GM12872 (cell line): ENCODE results near the gene IRAK1BP1.

Source experiments
- CTCF ChIP-seq: IDR thresholded peaks from 3 replicates; pipeline ENCODE4 v1.5.1; 2011; ENCODE audit warnings: low read depth, mild to moderate bottlenecking, low read length, moderate library complexity; ENCODE audit not compliant: insufficient read depth

The IRAK1BP1 gene

GRCh38 chr6:78836598-78836997, 30.8 kb upstream of the IRAK1BP1 start:
- TF ChIP-seq CTCF = no peak

- TF ChIP-seq CTCF = no peak
These were observed 26.2 kb upstream of the IRAK1BP1 start for GRCh38 chr6:78841111-78841510.

- no peak for TF ChIP-seq CTCF
These were observed 24.4 kb upstream of the IRAK1BP1 start for GRCh38 chr6:78842953-78843352.

- TF ChIP-seq CTCF = no peak
These were observed 22.5 kb upstream of the IRAK1BP1 start for GRCh38 chr6:78844899-78845298.

- no peak for TF ChIP-seq CTCF
These were observed 21.8 kb upstream of the IRAK1BP1 start for GRCh38 chr6:78845567-78845966.

- no peak for TF ChIP-seq CTCF
These were observed 16.7 kb upstream of the IRAK1BP1 start for GRCh38 chr6:78850621-78851020.

- TF ChIP-seq CTCF = no peak
These were observed 16.2 kb upstream of the IRAK1BP1 start for GRCh38 chr6:78851156-78851555.

GRCh38 chr6:78854546-78854945, 12.8 kb upstream of the IRAK1BP1 start:
- no peak for TF ChIP-seq CTCF
